Measurements from ENCODE around the gene ST3GAL3.

ST3GAL3 gene

DNA sequence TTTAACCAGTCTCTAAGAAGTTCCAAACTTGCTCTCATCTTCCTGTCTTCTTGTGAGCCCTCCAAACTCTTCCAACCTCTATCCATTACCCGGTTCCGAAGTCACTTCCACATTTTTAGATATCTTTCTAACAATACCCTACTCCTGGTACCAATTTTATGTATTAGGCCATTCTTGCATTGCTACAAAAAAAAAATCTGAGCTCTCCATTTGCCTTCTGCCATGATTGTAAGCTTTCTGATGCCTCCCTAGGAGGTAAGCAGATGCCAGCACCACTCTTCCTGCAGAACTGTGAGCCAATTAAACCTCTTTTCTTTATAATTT is 134.8 kb downstream of the ST3GAL3 start:
- H3K36me3 ChIP-seq (ENCODE audit: control insufficient read depth in 2 of 2, insufficient read depth in 1 of 2, low read length in 2 of 2), result peaks cover 0 to 14% of the 10 kb centered on the region in 2 experiments; a peak in 1 of 3 replicates
- ChIA-PET POLR2A (no interaction called here), CTCF (interaction anchor here (0.6 to 1.8 kb wide), 4 partner anchors 17 to 225 kb away, joined by 3 to 6 read pairs (median 4); no protein-coding TSS in a partner anchor)
- no peaks in the 10 kb centered on the region for H3K9me3 ChIP-seq (ENCODE audit: control insufficient read depth, insufficient read depth, low read depth, low read length)
- peak; percentile 85 for TF ChIP-seq ZNF707 (tag by site-specific recombination; IDR thresholded peaks at IDR 0.05)
- TF ChIP-seq ZSCAN30 (tag by site-specific recombination; IDR thresholded peaks at IDR 0.05), result no peak
- H3K27ac ChIP-seq (ENCODE audit: extremely low read depth, low read depth, low read length), result no peak overlapping the region
- H3K4me3 ChIP-seq (ENCODE audit: low read depth, low read length), result no peak overlapping the region
- H3K4me1 ChIP-seq (ENCODE audit: control insufficient read depth, insufficient read depth, low read length), result peaks cover 7% of the 10 kb centered on the region

DNA sequence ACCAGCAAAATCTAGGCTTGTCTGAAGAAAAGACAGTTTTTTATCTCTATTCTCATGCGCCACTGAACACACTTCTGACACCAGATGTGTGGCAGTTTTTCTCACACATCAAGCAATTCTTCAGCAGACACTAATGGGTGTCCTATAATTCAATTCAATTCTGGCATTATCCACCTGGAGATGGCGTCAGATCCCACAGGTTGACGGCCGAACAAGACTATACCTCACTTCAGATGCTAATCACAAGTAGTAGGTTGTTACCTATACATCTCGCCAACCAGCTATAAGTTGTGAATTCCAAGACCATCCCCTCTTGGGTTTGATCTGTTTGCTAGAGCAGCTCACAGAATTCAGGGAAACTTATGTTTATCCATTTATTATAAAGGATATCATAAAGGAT is 136.3 kb downstream of the ST3GAL3 start:
- no peaks in the 10 kb centered on the region for H3K9me3 ChIP-seq (ENCODE audit: control insufficient read depth, insufficient read depth, low read depth, low read length)
- POLR2A ChIA-PET, result no interaction called here
- CTCF ChIA-PET, result interaction anchor here (0.6 to 3.1 kb wide), 6 partner anchors 80 to 204 kb away, joined by 3 to 13 read pairs (median 3); no protein-coding TSS in a partner anchor
- H3K4me1 ChIP-seq (ENCODE audit: control insufficient read depth, insufficient read depth, low read length), result peaks cover 2% of the 10 kb centered on the region; the same call in 1 of the 2 replicates
- H3K4me3 ChIP-seq (ENCODE audit: low read depth, low read length), result no peak overlapping the region
- H3K36me3 ChIP-seq (ENCODE audit: control insufficient read depth in 2 of 2, insufficient read depth in 1 of 2, low read length in 2 of 2), result peaks cover 0 to 9% of the 10 kb centered on the region in 2 experiments; a peak in 1 of 3 replicates
- no peak for TF ChIP-seq TCF7L2 (IDR thresholded peaks at IDR 0.05; ENCODE audit: borderline replicate concordance, low read depth, low read length)
- no peak overlapping the region for H3K27ac ChIP-seq (ENCODE audit: extremely low read depth, low read depth, low read length)

DNA sequence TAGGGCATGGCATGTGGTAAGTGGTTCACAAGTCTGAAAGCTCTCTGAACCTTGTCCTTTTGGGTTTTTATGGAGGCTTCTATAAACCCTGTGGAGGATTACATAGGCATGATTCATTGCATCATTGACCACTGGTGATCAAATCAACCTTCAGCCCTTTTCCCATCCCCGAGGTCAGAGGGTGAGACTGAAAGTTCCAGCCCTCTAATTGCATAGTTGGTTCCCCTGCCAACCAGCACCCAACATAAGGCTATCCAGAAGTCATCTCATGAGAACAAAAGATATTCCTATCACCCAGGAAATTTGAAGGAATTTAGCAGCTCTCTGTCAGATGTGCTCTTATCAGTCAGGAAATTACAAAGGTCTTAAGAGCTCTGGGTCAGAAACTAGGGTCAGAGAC is 136.8 kb downstream of the ST3GAL3 start:
- ChIA-PET POLR2A (no interaction called here), CTCF (interaction anchor here (0.6 to 3.1 kb wide), 6 partner anchors 69 to 204 kb away, joined by 3 to 13 read pairs (median 3); no protein-coding TSS in a partner anchor)
- H3K4me1 ChIP-seq (ENCODE audit: control insufficient read depth, insufficient read depth, low read length), result peaks cover 2% of the 10 kb centered on the region; the same call in 1 of the 2 replicates
- peaks cover 0 to 4% of the 10 kb centered on the region in 2 experiments; a peak in 1 of 3 replicates for H3K36me3 ChIP-seq (ENCODE audit: control insufficient read depth in 2 of 2, insufficient read depth in 1 of 2, low read length in 2 of 2)
- TF ChIP-seq ZNF768 (tag by site-specific recombination; IDR thresholded peaks at IDR 0.05), result no peak
- TF ChIP-seq ZNF350 (tag by site-specific recombination; IDR thresholded peaks at IDR 0.05), result no peak
- TF ChIP-seq ZNF211 (tag by site-specific recombination; IDR thresholded peaks at IDR 0.05; ENCODE audit: low read depth), result no peak
- no peak for TF ChIP-seq TCF7L2 (IDR thresholded peaks at IDR 0.05; ENCODE audit: borderline replicate concordance, low read depth, low read length)
- no peak overlapping the region for H3K27ac ChIP-seq (ENCODE audit: extremely low read depth, low read depth, low read length)
- no peak overlapping the region for H3K4me3 ChIP-seq (ENCODE audit: low read depth, low read length)
- no peaks in the 10 kb centered on the region for H3K9me3 ChIP-seq (ENCODE audit: control insufficient read depth, insufficient read depth, low read depth, low read length)

DNA sequence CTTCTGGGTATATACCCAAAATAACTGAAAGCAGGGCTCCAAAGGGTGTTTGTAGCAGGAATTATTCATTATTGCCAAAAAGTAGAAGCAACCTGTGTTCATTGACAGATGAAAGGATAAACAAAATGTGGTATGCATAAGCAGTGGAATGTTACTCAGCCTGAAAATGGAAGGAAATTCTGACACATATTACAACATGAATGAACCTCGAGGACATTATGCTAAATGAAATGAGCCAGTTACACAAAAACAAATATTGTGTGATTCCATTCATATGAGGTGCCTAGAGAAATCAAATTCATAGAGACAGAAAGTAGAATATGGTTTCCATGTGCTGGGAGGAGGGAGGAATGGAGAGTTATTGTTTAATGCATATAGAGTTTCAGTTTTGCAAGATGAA is 140.0 kb downstream of the ST3GAL3 start:
- Histone ChIP-seq H3K4me3 (ENCODE audit: low read depth, low read length) (no peak overlapping the region), H3K4me1 (ENCODE audit: control insufficient read depth, insufficient read depth, low read length) (0 out of 2 replicates have a peak, but pooled peaks cover under 1% of the 10 kb centered on the region), H3K27ac (ENCODE audit: extremely low read depth, low read depth, low read length) (no peak overlapping the region), H3K9me3 (ENCODE audit: control insufficient read depth, insufficient read depth, low read depth, low read length) (no peaks in the 10 kb centered on the region), H3K36me3 (ENCODE audit: control insufficient read depth in 2 of 2, insufficient read depth in 1 of 2, low read length in 2 of 2) (peaks cover 0 to 4% of the 10 kb centered on the region in 2 experiments; a peak in 1 of 3 replicates)
- CTCF ChIA-PET, result no interaction called here
- POLR2A ChIA-PET, result no interaction called here
- TF ChIP-seq, protein P1, sequence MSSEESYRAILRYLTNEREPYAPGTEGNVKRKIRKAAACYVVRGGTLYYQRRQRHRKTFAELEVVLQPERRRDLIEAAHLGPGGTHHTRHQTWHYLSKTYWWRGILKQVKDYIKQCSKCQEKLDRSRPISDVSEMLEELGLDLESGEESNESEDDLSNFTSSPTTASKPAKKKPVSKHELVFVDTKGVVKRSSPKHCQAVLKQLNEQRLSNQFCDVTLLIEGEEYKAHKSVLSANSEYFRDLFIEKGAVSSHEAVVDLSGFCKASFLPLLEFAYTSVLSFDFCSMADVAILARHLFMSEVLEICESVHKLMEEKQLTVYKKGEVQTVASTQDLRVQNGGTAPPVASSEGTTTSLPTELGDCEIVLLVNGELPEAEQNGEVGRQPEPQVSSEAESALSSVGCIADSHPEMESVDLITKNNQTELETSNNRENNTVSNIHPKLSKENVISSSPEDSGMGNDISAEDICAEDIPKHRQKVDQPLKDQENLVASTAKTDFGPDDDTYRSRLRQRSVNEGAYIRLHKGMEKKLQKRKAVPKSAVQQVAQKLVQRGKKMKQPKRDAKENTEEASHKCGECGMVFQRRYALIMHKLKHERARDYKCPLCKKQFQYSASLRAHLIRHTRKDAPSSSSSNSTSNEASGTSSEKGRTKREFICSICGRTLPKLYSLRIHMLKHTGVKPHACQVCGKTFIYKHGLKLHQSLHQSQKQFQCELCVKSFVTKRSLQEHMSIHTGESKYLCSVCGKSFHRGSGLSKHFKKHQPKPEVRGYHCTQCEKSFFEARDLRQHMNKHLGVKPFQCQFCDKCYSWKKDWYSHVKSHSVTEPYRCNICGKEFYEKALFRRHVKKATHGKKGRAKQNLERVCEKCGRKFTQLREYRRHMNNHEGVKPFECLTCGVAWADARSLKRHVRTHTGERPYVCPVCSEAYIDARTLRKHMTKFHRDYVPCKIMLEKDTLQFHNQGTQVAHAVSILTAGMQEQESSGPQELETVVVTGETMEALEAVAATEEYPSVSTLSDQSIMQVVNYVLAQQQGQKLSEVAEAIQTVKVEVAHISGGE (tag by site-specific recombination; conservative IDR thresholded peaks at IDR 0.05; ENCODE audit: low read depth), result no peak
- TF ChIP-seq ZNF140 (tag by site-specific recombination; IDR thresholded peaks at IDR 0.05) (no peak), ZNF521 (tag by site-specific recombination; IDR thresholded peaks at IDR 0.05) (no peak), ZNF2 (tag by site-specific recombination; IDR thresholded peaks at IDR 0.05) (no peak), ZFP37 (tag by site-specific recombination; IDR thresholded peaks at IDR 0.05) (no peak), ZBTB8A (tag by site-specific recombination; IDR thresholded peaks at IDR 0.05) (no peak), ZNF585B (tag by site-specific recombination; IDR thresholded peaks at IDR 0.05) (no peak), ZNF426 (tag by site-specific recombination; IDR thresholded peaks at IDR 0.05) (no peak), ZNF830 (tag by site-specific recombination; IDR thresholded peaks at IDR 0.05; ENCODE audit: low read depth) (no peak), ZNF558 (tag by site-specific recombination; IDR thresholded peaks at IDR 0.05) (no peak), ZNF837 (tag by site-specific recombination; IDR thresholded peaks at IDR 0.05) (no peak)
- TF ChIP-seq, protein P2, sequence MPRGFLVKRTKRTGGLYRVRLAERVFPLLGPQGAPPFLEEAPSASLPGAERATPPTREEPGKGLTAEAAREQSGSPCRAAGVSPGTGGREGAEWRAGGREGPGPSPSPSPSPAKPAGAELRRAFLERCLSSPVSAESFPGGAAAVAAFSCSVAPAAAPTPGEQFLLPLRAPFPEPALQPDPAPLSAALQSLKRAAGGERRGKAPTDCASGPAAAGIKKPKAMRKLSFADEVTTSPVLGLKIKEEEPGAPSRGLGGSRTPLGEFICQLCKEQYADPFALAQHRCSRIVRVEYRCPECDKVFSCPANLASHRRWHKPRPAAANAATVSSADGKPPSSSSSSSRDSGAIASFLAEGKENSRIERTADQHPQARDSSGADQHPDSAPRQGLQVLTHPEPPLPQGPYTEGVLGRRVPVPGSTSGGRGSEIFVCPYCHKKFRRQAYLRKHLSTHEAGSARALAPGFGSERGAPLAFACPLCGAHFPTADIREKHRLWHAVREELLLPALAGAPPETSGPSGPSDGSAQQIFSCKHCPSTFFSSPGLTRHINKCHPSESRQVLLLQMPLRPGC (tag by site-specific recombination; IDR thresholded peaks at IDR 0.05), result no peak
- TF ChIP-seq, protein P3, sequence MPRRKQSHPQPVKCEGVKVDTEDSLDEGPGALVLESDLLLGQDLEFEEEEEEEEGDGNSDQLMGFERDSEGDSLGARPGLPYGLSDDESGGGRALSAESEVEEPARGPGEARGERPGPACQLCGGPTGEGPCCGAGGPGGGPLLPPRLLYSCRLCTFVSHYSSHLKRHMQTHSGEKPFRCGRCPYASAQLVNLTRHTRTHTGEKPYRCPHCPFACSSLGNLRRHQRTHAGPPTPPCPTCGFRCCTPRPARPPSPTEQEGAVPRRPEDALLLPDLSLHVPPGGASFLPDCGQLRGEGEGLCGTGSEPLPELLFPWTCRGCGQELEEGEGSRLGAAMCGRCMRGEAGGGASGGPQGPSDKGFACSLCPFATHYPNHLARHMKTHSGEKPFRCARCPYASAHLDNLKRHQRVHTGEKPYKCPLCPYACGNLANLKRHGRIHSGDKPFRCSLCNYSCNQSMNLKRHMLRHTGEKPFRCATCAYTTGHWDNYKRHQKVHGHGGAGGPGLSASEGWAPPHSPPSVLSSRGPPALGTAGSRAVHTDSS (tag by site-specific recombination; IDR thresholded peaks at IDR 0.05), result no peak
- TF ChIP-seq, protein P4, sequence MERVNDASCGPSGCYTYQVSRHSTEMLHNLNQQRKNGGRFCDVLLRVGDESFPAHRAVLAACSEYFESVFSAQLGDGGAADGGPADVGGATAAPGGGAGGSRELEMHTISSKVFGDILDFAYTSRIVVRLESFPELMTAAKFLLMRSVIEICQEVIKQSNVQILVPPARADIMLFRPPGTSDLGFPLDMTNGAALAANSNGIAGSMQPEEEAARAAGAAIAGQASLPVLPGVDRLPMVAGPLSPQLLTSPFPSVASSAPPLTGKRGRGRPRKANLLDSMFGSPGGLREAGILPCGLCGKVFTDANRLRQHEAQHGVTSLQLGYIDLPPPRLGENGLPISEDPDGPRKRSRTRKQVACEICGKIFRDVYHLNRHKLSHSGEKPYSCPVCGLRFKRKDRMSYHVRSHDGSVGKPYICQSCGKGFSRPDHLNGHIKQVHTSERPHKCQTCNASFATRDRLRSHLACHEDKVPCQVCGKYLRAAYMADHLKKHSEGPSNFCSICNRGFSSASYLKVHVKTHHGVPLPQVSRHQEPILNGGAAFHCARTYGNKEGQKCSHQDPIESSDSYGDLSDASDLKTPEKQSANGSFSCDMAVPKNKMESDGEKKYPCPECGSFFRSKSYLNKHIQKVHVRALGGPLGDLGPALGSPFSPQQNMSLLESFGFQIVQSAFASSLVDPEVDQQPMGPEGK (tag by site-specific recombination; IDR thresholded peaks at IDR 0.05), result no peak
